HCT116 (cell line): Measurements from ENCODE around the gene TF. TPM values are rescaled to one million over a fixed set of nuclear protein-coding genes. Genes with fewer than 3 reads are reported as not detected.

ENCODE experiments used
- ATAC-seq: fragments of 200-7000 bp; cut with Tn5 transposase; 2 replicates; pipeline ENCODE4 v1.9.1; 2020; ENCODE audit warnings: mild to moderate bottlenecking, moderate library complexity
- BruUV-seq: library from RNA; stranded (reverse); fragments of 400-500 nt; replicated peaks from 2 replicates; lab custom pipeline; 2021; lab: Mats Ljungman, UMichigan
- CTCF ChIA-PET: fragments of 300-600 bp; sonication (Branson Sonifier 250); formaldehyde crosslinking; loops from one replicate; lab custom pipeline; 2021; ENCODE audit warnings: antibody characterized with exemption; lab: Charles Lee
- POLR2A ChIA-PET: fragments of 300-600, 350-600 bp; sonication (Branson Sonifier 250); formaldehyde crosslinking; loops from one replicate; lab custom pipeline; 2021; ENCODE audit warnings: antibody characterized with exemption; lab: Charles Lee
- RAD21 ChIA-PET, 2 experiments: fragments of 300-600 bp; sonication (Branson Sonifier 250); formaldehyde crosslinking; loops; one replicate each; lab custom pipeline; 2023; ENCODE audit warnings: low total read pairs in 2 of 2; ENCODE audit not compliant: uncharacterized antibody in 2 of 2, unreplicated experiment in 2 of 2, low non-redundant PET in 1 of 2; lab: Charles Lee
- DNase-seq: peaks from one replicate; pipeline ENCODE4 v3.0.0-alpha.2; 2010; ENCODE audit warnings: low read depth, low spot score
- H2AFZ ChIP-seq: fragments of 200-600 bp; shearing (Covaris generic), sonication (generic); 2 replicates; pipeline ENCODE4 v1.6.1; 2017; ENCODE audit warnings: low read depth, mixed run types, mixed read lengths, antibody characterized with exemption, low read length; ENCODE audit not compliant: poor library complexity, severe bottlenecking
- H3K27ac ChIP-seq: 2 replicates; pipeline ENCODE4 v1.5.1; 2012; ENCODE audit warnings: low read depth, low read length
- H3K27me3 ChIP-seq: fragments of 200-600 bp; sonication (generic); 2 replicates; pipeline ENCODE4 v1.6.1; 2016; ENCODE audit warnings: mixed run types, low read length, mixed read lengths; ENCODE audit not compliant: insufficient read depth
- H3K36me3 ChIP-seq, 2 experiments: fragments of 200-500 bp in 1 of 2; fragments of 200-600 bp in 1 of 2; sonication (Bioruptor generic) in 1 of 2; sonication (generic) in 1 of 2; 2 replicates each; pipeline versions ENCODE4 v1.5.1 to v1.6.1; 2014 to 2016; ENCODE audit warnings: low read length in 2 of 2, inconsistent platforms in 1 of 2, mixed read lengths in 1 of 2, mixed run types in 1 of 2; ENCODE audit not compliant: insufficient read depth in 2 of 2, control insufficient read depth in 1 of 2
- H3K4me1 ChIP-seq, 2 experiments: fragments of 200-600 bp in 1 of 2; sonication (generic) in 1 of 2; 2 replicates each; pipeline versions ENCODE4 v1.5.1 to v1.6.1; 2012 to 2017; ENCODE audit warnings: low read length in 2 of 2, inconsistent platforms in 1 of 2, mild to moderate bottlenecking in 1 of 2, mixed read lengths in 1 of 2, mixed run types in 1 of 2, moderate library complexity in 1 of 2; ENCODE audit not compliant: insufficient read depth in 2 of 2, control insufficient read depth in 1 of 2
- H3K4me2 ChIP-seq: fragments of 200-600 bp; sonication (generic); 2 replicates; pipeline ENCODE4 v1.6.1; 2017; ENCODE audit warnings: mixed run types, low read length, mixed read lengths
- H3K4me3 ChIP-seq, 2 experiments: fragments of 200-600 bp in 1 of 2; sonication (generic) in 1 of 2; replicated peaks in 1 of 2; 2 replicates each; pipeline ENCODE4 v1.5.1; 2011 to 2016; ENCODE audit warnings: low read length in 2 of 2, control low read depth in 1 of 2, low read depth in 1 of 2, mild to moderate bottlenecking in 1 of 2, mixed read lengths in 1 of 2, mixed run types in 1 of 2
- H3K79me2 ChIP-seq: fragments of 200-600 bp; sonication (generic); 2 replicates; pipeline ENCODE4 v1.6.1; 2017; ENCODE audit warnings: mild to moderate bottlenecking, mixed run types, low read length, moderate library complexity, mixed read lengths; ENCODE audit not compliant: insufficient read depth
- H3K9ac ChIP-seq: fragments of 200-600 bp; sonication (generic); 2 replicates; pipeline ENCODE4 v1.6.1; 2016; ENCODE audit warnings: low read length, mixed read lengths
- H3K9me2 ChIP-seq: fragments of 200-600 bp; sonication (generic), shearing (Covaris generic); 2 replicates; pipeline ENCODE4 v1.6.1; 2017; ENCODE audit warnings: mixed run types, mild to moderate bottlenecking, moderate library complexity; ENCODE audit not compliant: insufficient read depth
- H3K9me3 ChIP-seq, 2 experiments: fragments of 200-500 bp in 1 of 2; fragments of 200-600 bp in 1 of 2; sonication (Bioruptor generic) in 1 of 2; sonication (generic) in 1 of 2; 2 replicates each; pipeline ENCODE4 v1.6.1; 2014 to 2017; ENCODE audit warnings: low read length in 2 of 2, mixed read lengths in 2 of 2, inconsistent platforms in 1 of 2, low read depth in 1 of 2, mild to moderate bottlenecking in 1 of 2, mixed run types in 1 of 2, moderate library complexity in 1 of 2; ENCODE audit not compliant: control insufficient read depth in 1 of 2, insufficient read depth in 1 of 2
- H4K20me1 ChIP-seq: fragments of 200-600 bp; sonication (generic), shearing (Covaris generic); 2 replicates; pipeline ENCODE4 v1.6.1; 2017; ENCODE audit warnings: mixed run types, mild to moderate bottlenecking, moderate library complexity; ENCODE audit not compliant: insufficient read depth
- CEBPB ChIP-seq: IDR thresholded peaks from 2 replicates; pipeline ENCODE4 v1.6.1; 2012; ENCODE audit warnings: low read depth
- ELF1 ChIP-seq: IDR thresholded peaks from 2 replicates; pipeline ENCODE4 v1.6.1; 2012; ENCODE audit warnings: low read depth, borderline replicate concordance
- EZH2 ChIP-seq: fragments of 200-600 bp; sonication (generic); IDR thresholded peaks from 2 replicates; pipeline ENCODE4 v1.6.1; 2017; ENCODE audit warnings: antibody characterized with exemption, mixed run types
- EZH2phosphoT487 ChIP-seq: fragments of 200-600 bp; IDR thresholded peaks from 2 replicates; pipeline ENCODE4 v1.6.1; 2018; ENCODE audit warnings: antibody characterized with exemption, borderline replicate concordance
- JUND ChIP-seq: IDR thresholded peaks from 2 replicates; pipeline ENCODE4 v1.6.1; 2012
- POLR2AphosphoS5 ChIP-seq: IDR thresholded peaks from 2 replicates; pipeline ENCODE4 v1.6.1; 2011; ENCODE audit warnings: mild to moderate bottlenecking, low read depth, low read length, moderate library complexity
- RAD21 ChIP-seq: IDR thresholded peaks from 2 replicates; pipeline ENCODE4 v1.6.1; 2012; ENCODE audit warnings: low read depth, mild to moderate bottlenecking
- intact Hi-C: fragments of 100-400 bp; cut with micrococcal nuclease; formaldehyde crosslinking; loops from 2 replicates; pipeline ENCODE4 v1.10.0; 2022
- total RNA-seq: library from RNA; stranded (reverse); gene quantifications from one replicate; pipeline ENCODE4 v1.2.1, GENCODE V29; 2021; ENCODE audit not compliant: unreplicated experiment
- TF ChIP-seq, protein P1 (sequence below): IDR thresholded peaks from 2 replicates; pipeline ENCODE4 v1.6.1; 2012; ENCODE audit warnings: low read depth
- TF ChIP-seq, protein P2 (sequence below): IDR thresholded peaks from 2 replicates; pipeline ENCODE4 v1.6.1; 2011; ENCODE audit warnings: mild to moderate bottlenecking, low read length, moderate library complexity; ENCODE audit not compliant: insufficient replicate concordance; ENCODE audit errors: extremely low read depth

Gene TF
- total RNA-seq, 1 experiment from 2014 or later: 10.4 TPM

DNA sequence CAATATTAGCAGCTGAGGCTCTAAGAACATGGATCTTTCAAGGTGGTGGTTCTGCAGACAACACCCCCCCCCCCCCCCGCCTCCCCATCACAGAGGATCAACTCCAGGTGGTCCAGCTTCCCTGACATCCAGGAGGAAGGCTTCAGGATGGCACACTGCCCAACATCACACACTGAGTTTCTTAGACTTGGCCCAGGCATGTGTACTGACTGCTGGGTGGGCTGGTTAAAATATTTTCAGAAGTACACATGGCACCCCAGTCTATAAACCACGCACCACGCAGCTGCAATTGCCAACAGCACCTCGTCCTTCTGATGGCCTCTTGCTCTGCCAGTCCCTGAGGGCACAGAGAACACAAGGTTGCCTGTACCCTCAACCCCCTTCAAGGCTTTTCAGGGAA lies 81.5 kb downstream of the TF start:
- Histone ChIP-seq H3K4me1 (no peaks in the 10 kb centered on the region), H3K79me2 (no peaks in the 10 kb centered on the region), H3K36me3 (peaks cover 4 to 10% of the 10 kb centered on the region in 2 experiments; a peak in 3 of 4 replicates), H3K9me2 (no peaks in the 10 kb centered on the region), H2AFZ (no peak overlapping the region), H3K9me3 (no peaks in the 10 kb centered on the region), H3K4me3 (no peak overlapping the region), H4K20me1 (no peaks in the 10 kb centered on the region), H3K4me2 (no peak overlapping the region), H3K27ac (no peak overlapping the region), H3K9ac (no peak overlapping the region), H3K27me3 (no peaks in the 10 kb centered on the region)
- BruUV-seq: no TSS peak
- CTCF ChIA-PET: no interaction called here
- ATAC-seq (no peak), DNase-seq (no peak)
- RAD21 ChIA-PET: no interaction called here
- POLR2A ChIA-PET: no interaction called here
- intact Hi-C loops: no loop called here
- TF ChIP-seq EZH2phosphoT487: no peak
- no peak for TF ChIP-seq POLR2AphosphoS5
- no peak for TF ChIP-seq CEBPB
- TF ChIP-seq, protein P1, sequence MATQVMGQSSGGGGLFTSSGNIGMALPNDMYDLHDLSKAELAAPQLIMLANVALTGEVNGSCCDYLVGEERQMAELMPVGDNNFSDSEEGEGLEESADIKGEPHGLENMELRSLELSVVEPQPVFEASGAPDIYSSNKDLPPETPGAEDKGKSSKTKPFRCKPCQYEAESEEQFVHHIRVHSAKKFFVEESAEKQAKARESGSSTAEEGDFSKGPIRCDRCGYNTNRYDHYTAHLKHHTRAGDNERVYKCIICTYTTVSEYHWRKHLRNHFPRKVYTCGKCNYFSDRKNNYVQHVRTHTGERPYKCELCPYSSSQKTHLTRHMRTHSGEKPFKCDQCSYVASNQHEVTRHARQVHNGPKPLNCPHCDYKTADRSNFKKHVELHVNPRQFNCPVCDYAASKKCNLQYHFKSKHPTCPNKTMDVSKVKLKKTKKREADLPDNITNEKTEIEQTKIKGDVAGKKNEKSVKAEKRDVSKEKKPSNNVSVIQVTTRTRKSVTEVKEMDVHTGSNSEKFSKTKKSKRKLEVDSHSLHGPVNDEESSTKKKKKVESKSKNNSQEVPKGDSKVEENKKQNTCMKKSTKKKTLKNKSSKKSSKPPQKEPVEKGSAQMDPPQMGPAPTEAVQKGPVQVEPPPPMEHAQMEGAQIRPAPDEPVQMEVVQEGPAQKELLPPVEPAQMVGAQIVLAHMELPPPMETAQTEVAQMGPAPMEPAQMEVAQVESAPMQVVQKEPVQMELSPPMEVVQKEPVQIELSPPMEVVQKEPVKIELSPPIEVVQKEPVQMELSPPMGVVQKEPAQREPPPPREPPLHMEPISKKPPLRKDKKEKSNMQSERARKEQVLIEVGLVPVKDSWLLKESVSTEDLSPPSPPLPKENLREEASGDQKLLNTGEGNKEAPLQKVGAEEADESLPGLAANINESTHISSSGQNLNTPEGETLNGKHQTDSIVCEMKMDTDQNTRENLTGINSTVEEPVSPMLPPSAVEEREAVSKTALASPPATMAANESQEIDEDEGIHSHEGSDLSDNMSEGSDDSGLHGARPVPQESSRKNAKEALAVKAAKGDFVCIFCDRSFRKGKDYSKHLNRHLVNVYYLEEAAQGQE: no peak
- no peak for TF ChIP-seq ELF1
- no peak for TF ChIP-seq JUND
- TF ChIP-seq, protein P2, sequence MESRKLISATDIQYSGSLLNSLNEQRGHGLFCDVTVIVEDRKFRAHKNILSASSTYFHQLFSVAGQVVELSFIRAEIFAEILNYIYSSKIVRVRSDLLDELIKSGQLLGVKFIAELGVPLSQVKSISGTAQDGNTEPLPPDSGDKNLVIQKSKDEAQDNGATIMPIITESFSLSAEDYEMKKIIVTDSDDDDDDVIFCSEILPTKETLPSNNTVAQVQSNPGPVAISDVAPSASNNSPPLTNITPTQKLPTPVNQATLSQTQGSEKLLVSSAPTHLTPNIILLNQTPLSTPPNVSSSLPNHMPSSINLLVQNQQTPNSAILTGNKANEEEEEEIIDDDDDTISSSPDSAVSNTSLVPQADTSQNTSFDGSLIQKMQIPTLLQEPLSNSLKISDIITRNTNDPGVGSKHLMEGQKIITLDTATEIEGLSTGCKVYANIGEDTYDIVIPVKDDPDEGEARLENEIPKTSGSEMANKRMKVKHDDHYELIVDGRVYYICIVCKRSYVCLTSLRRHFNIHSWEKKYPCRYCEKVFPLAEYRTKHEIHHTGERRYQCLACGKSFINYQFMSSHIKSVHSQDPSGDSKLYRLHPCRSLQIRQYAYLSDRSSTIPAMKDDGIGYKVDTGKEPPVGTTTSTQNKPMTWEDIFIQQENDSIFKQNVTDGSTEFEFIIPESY: no peak
- no peak for TF ChIP-seq RAD21
- no peak for TF ChIP-seq EZH2
